C1 segment of cervical spinal cord (tissue), 14 donors: Measurements from ENCODE around the gene EZR.
A peak's percentile ranks its signal among the peaks of the same experiment; 100 is the strongest.

Experiments used
- DNase-seq, 14 donors: peaks; one replicate each; lab custom pipeline; 2025; lab: John Stamatoyannopoulos, UW

Gene EZR

DNA sequence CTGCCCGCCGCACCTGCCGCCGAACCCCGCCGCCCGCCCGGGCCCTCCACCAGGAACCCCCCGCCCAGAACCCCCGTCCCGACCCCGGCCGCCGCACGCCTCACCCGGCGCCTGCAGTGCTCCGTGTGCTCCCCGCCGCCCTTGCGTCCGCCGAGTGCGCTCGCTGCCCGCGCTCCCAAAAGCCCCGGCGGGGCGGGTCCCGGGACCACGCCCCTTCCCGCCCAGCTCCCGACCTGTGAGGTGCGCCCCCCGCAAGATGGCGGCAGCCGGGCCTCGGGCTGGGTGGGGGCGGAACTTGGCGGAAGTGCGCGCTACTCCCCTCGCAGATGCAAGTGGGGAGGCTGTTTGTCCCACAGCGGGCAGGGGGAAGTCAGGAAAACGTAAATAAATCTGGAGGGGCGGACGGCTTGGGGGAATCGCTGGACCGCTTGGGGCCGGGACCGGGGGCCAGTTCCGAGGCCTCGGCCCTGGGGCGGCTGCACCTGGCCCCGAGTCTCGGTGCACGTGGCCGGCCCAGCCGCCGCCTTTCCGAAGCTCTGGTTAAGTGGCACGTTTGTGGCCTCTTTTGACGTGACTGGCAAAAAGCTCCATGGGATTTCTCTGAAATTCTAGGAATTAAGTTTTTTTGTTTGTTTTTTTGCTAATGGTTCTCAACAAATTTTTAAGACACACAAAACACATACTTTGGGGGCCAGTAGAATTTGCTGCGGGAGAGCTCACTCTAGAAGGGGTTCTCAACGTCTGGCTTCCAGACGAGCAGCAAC lies at the start of gene EZR:
Gene EZR (minus strand): TSS at position 156 of the 764 bp plus-strand sequence. CDS start 1,275 bp downstream, outside the sequence.
- peak in 6 of 14 donors; percentile 24 to 70 (median 38) for DNase-seq

DNA sequence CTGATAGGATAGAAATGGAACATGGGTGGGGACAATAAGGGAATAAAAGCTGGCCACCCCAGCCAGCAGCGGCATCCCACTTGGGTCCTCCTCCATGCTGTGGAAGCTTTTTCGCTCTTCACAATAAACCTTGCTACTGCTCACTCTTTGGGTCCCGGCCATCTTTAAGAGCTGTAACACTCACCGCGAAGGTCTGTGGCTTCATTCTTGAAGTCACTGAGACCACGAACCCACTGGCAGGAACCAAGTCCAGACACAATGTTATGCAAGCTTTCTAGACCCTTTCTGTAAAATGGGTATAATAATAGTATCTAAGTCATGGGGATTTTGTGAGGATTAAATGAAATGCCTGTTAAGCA lies 48.9 kb upstream of the EZR start:
- no peak for DNase-seq

GRCh38 chr6:158867381-158868121 lies 48.4 kb upstream of the EZR start:
- DNase-seq, result no peak

DNA sequence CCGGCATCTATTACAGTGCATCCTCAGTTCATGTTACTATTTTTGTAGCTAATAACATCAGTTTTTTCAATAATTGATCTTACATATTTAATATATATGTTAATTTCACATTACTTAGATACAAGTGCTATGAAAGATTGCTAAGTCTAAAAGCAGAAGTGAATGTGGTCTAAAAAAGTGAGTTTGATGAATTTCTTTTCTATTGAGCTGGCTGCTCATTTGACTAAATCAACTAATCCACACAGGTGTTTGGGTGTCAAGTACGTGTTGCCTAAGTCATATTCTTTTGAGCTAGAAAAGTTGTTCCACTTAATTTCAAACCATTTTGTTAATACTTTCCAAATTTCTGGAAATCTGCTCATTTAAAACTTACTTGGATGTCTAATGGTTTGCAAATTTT lies 46.6 kb upstream of the EZR start:
- no peak for DNase-seq

- no peak for DNase-seq
These were observed 44.5 kb upstream of the EZR start for GRCh38 chr6:158863646-158864045.

DNA sequence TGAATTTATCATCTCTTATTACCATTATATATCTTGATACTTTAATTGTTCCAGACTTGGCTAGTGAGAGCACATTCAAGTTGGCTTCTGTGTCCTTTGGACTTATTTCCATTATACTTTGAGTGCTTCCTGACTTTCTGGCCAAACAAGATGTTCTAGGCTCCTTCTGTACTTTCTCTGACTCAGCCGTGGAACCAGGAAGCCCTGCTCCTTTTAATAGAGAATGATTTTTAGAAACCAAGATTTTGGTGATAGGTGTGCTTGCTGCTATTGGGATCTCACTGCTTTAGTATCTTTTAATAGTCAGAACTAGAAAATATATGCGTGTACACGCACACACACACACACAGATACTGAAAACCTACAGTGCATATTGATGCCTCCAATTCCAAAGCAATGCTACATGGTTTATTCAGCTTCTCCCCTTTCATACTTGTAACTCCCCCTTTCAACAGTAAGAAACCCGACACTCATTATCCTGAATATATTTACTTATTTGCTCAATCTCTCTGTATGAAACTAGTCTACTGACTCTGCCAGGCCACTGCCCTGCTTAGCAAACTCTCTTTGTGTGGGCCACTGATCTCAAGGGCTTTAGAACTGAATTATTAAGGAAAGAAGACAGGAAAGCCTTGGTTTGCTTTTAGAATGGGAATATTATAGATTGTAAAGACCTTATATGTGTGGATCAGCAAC lies 42.7 kb upstream of the EZR start:
- no peak for DNase-seq

GRCh38 chr6:158860279-158860865 lies 41.2 kb upstream of the EZR start:
- DNase-seq, result no peak

GRCh38 chr6:158856261-158856660 lies 37.1 kb upstream of the EZR start:
- DNase-seq, result no peak

DNA sequence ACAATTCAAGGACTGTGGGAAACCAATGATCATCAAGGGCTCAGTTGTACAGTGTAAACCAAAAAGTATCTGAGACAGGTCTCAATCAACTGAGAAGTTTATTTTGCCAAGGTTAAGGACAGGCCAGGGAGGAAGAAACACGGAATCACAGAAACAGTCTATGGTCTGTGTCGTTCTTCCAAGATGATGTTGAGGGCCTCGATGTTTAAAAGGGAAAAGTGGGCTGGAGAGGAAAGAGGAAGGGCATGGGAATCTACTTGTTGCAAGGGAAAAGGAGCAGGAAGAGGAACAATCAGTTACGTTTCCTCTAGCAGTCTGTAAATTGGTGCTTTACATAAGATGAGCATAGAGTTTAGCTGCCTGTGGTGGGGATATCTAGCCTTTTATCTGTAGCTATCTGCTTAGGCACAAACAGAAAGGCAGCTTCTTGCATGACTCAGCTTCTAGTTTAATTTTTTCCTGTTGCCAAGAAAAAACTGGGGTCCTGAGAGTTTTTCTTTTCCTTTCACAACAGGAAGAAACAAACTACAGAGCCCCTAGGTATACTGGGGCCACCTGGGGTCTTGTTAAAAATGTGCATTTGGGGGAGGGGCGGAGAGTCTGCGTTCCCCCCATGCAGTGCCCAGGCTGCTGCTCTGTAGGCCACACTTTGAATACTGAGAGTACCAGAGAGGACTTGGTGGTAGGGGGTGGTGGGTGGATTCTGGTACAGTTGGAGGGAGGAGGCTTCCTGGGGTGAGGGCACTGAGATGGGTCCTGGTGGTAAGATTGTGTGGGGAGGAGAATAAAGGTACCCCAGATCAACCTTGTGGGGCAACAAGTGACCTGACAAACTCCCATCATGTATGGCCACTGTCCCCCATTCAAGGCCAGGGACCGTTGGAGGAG lies 35.3 kb upstream of the EZR start:
- no peak for DNase-seq

- DNase-seq, result no peak
These were observed 34.7 kb upstream of the EZR start for GRCh38 chr6:158853880-158854213.

- DNase-seq, result no peak
These were observed 34.1 kb upstream of the EZR start for GRCh38 chr6:158853072-158853879.

DNA sequence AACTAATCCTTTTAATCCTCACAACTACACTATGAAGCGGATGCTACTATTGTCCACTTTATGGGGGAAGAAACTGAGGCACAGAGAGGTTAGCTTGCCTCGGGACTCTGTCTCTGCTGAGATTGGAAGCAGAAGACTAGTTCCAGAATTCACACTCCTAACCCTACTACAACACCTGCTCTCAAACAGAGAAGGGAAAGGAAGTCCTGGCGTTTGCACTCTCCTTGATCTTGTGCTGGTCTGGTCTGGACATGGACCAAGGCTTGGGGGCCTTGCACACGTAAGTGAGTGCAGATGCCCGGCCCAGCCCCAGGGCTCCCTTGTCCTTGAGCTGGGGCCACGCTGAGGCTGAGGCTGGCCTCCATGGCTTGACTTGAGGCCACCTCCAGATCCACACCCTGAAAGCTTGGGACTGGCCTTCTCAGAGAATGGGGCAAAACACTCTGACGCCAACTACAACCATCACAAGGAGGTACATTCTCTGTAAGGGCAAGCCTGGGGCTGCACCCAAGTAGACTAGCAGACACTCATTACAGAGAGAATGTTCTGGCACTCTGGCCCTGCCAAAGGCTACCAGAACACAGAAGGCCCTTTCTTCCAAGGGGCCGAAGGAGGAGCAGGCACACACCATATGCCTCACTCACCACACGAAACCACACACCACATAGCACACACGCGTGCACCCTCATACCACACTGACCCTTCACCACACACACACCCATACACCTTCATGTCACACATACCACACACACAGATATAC lies 33.3 kb upstream of the EZR start:
- DNase-seq, result no peak

GRCh38 chr6:158850807-158851115 lies 31.6 kb upstream of the EZR start:
- DNase-seq, result no peak

DNA sequence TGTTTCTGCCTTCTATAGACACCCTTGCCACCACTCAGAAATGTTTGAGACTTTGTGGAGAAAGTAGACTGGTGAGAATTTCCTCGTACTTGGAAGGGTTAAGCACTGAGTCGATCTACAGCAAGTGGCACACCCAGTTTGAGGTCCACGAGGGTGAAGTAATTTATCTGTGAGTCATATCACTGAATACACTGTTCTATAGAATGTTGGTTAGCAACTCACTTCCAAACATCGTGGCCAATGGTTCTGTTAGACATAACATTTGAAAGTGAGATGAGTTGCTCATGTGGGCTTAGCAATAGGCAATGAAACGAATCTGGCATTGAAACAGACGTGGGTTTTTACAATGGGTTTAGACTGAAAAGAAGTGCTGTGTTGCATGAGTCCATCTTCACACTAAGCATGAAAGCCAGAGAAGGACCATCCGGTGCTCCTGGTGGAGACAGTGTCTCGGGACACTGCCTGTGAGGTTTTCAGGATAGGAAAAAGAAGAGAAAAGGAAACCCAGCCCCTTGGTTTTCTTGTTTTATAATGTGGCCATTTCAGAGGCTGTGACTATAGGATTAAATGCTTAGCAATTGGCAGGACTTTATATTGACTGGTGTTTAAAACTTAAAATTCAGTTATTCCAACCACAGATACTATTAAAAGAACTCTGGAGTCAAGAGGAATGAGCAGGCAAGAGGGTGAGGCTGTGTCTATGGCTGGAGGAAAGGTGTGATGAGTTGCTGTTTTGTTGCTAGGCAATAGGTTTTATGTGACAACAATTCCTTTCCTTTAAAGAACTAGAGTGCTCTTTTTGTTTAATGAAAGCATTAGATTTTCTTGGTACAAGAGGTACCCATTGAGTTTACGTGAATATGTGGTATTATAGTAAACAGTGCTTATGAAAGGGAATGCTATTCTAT lies 31.0 kb upstream of the EZR start:
- no peak for DNase-seq

GRCh38 chr6:158848490-158848895 lies 29.3 kb upstream of the EZR start:
- DNase-seq, result no peak

DNA sequence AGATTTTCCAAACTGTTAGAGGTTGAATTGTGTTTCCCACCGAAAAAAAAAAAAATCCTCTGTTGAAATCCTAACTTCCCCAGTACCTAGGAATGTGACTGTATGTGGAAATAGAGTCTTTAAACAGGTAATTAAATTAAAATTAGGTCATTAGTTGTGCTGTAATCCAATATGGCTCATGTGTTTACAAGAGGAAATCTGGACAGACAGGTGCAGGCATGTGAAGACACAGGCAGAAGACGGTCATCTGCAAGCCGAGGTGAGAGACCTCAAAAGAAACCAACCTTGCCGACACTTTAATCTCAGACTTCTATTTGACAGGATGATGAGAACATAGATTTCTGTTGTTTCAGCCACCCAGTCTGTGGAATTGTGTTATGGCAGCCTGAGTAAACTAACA lies 28.6 kb upstream of the EZR start:
- DNase-seq, result no peak

GRCh38 chr6:158847012-158847529 lies 27.9 kb upstream of the EZR start:
- DNase-seq, result no peak
